ENCODE data around the gene ADAMTS2. TPM values are rescaled to one million over a fixed set of nuclear protein-coding genes. Genes with fewer than 3 reads are reported as not detected.

ADAMTS2 gene
- total RNA-seq, 1 experiment from 2014 or later: 3.9 TPM

- H3K27me3 ChIP-seq (ENCODE audit: insufficient read depth, low read length): no peaks in the 10 kb centered on the region
- no peak overlapping the region for H3K4me3 ChIP-seq (replicated peaks in 1 of 2; ENCODE audit: low read depth in 1 of 2, low read length in 2 of 2)
- no peaks in the 10 kb centered on the region for H3K9me3 ChIP-seq (ENCODE audit: control insufficient read depth in 1 of 2, insufficient read depth in 1 of 2, low read depth in 1 of 2, low read length in 2 of 2)
- H4K20me1 ChIP-seq (ENCODE audit: insufficient read depth): no peaks in the 10 kb centered on the region
- no peak overlapping the region for H2AFZ ChIP-seq (ENCODE audit: low read depth, low read length, poor library complexity, severe bottlenecking)
- no TSS peak for BruUV-seq (replicated peaks)
- no peaks in the 10 kb centered on the region for H3K4me1 ChIP-seq (ENCODE audit: control insufficient read depth in 1 of 2, insufficient read depth in 2 of 2, low read length in 2 of 2)
- ATAC-seq (no peak), DNase-seq (ENCODE audit: low read depth, low spot score) (no peak)
- no peaks in the 10 kb centered on the region for H3K36me3 ChIP-seq (ENCODE audit: control insufficient read depth in 1 of 2, insufficient read depth in 2 of 2, low read length in 2 of 2)
- intact Hi-C loops (cut with micrococcal nuclease): no loop called here
- ChIA-PET RAD21 (ENCODE audit: low non-redundant PET in 1 of 2, low total read pairs in 2 of 2, uncharacterized antibody in 2 of 2, unreplicated experiment in 2 of 2) (no interaction called here), POLR2A (no interaction called here), CTCF (no interaction called here)
- TF ChIP-seq ZNF274 (IDR thresholded peaks at IDR 0.05; ENCODE audit: low read depth, low read length): no peak
- TF ChIP-seq JUND (IDR thresholded peaks at IDR 0.05): no peak
- no peak for TF ChIP-seq SP1 (IDR thresholded peaks at IDR 0.05; ENCODE audit: low read depth)
- no peak for TF ChIP-seq EZH2phosphoT487 (IDR thresholded peaks at IDR 0.05; ENCODE audit: borderline replicate concordance)
- TF ChIP-seq ELF1 (IDR thresholded peaks at IDR 0.05; ENCODE audit: borderline replicate concordance, low read depth): no peak
- no peak for TF ChIP-seq EZH2 (IDR thresholded peaks at IDR 0.05)
- no peak for TF ChIP-seq RAD21 (IDR thresholded peaks at IDR 0.05; ENCODE audit: low read depth)
- TF ChIP-seq ZBTB33 (IDR thresholded peaks at IDR 0.05; ENCODE audit: extremely low read depth, insufficient replicate concordance, low read length): no peak
- TF ChIP-seq YY1 (IDR thresholded peaks at IDR 0.05; ENCODE audit: extremely low read depth, insufficient replicate concordance, low read depth, low read length): no peak
- TF ChIP-seq POLR2A (IDR thresholded peaks at IDR 0.05; ENCODE audit: borderline replicate concordance, extremely low read depth, insufficient read depth, insufficient read length): no peak
- no peak for TF ChIP-seq CTCF (IDR thresholded peaks at IDR 0.05 in 2 of 3, conservative IDR thresholded peaks at IDR 0.05 in 1 of 3; ENCODE audit: borderline replicate concordance in 1 of 3, insufficient read depth in 1 of 3, low read depth in 2 of 3, low read length in 2 of 3)
- no peak for TF ChIP-seq ATF3 (IDR thresholded peaks at IDR 0.05)
- TF ChIP-seq FOSL1 (IDR thresholded peaks at IDR 0.05; ENCODE audit: low read depth): no peak
- H3K9me2 ChIP-seq (ENCODE audit: insufficient read depth): no peaks in the 10 kb centered on the region
- H3K79me2 ChIP-seq (ENCODE audit: insufficient read depth, low read length): no peaks in the 10 kb centered on the region
- H3K4me2 ChIP-seq (ENCODE audit: low read length): no peak overlapping the region
- H3K9ac ChIP-seq (ENCODE audit: low read length): no peak overlapping the region
- H3K27ac ChIP-seq (ENCODE audit: low read depth, low read length): no peak overlapping the region
Measured at GRCh38 chr5:179152144-179152895, 192.9 kb downstream of the ADAMTS2 start.

Data from HCT116 (cell line).